ENCODE data around the gene SNAP25.

The SNAP25 gene

GRCh38 chr20:10218536-10219451 is at the start of gene SNAP25:
Gene SNAP25 (plus strand): TSS chr20:10218830. CDS start chr20:10275492, 56,662 bp downstream.
- DNase-seq, result peak; percentile 61

DNA sequence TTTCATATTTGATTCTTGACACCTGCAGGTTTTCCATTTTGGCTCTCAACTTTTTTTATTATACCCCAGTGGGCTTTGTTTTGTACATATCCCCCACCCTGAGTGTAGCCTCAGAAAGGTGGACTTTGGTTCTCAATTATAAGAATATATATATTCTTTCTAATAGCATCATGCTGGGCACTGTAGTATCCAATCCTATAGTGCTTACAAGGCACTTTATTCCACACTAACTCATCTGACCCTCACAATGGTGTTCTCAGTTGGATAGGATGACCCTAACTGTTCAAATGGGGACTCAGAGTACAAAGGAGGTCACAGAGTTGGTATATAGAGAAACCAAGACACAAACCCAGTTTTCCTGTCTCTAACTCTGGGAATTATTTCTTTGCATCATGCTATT is 48.9 kb upstream of the SNAP25 start:
- no peak for DNase-seq

GRCh38 chr20:10170261-10170660 is 48.4 kb upstream of the SNAP25 start:
- DNase-seq, result no peak

- no peak for DNase-seq
Observed at GRCh38 chr20:10171864-10172751, 46.5 kb upstream of the SNAP25 start.

GRCh38 chr20:10172998-10173655 is 45.5 kb upstream of the SNAP25 start:
- no peak for DNase-seq

DNA sequence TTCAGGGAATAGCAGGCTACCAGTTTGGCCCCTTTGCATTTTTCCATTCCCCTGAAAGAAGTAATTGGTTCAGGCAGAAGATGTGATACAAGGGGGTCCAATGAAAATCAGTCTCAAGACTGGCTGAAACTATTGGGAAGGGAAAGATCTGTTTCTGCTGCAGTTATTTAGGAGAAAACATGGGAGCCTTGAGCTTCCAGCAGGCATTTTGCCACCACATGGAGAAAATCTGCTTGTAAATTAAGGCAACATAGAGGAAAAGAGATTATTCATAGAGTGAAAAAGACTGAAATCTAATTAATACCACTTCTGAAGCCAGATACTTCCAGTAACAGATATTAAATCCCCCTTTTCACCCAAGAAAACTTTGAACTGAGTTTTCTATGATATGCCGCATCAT is 44.2 kb upstream of the SNAP25 start:
- no peak for DNase-seq

DNA sequence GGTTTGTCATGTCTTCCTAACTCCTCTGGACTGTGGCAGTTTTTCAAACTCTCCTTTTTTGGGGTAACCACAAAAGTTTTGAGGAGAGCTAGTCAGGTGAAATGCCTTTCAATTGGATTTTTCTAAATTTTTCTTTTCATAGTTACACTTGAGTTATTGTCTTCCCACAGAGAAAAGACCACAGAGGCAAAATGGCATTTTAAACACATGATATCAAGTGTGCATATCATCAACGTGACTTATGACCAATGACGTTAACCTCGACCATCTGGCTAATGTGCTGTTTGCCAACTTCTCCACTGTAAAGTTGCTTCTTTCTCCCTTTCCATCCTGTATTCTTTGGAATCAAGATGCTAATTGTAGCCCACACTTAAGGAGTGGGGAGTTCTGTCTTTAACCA is 41.3 kb upstream of the SNAP25 start:
- DNase-seq, result no peak

GRCh38 chr20:10178091-10178490 is 40.5 kb upstream of the SNAP25 start:
- no peak for DNase-seq

- no peak for DNase-seq
Observed at GRCh38 chr20:10178727-10179313, 39.8 kb upstream of the SNAP25 start.

DNA sequence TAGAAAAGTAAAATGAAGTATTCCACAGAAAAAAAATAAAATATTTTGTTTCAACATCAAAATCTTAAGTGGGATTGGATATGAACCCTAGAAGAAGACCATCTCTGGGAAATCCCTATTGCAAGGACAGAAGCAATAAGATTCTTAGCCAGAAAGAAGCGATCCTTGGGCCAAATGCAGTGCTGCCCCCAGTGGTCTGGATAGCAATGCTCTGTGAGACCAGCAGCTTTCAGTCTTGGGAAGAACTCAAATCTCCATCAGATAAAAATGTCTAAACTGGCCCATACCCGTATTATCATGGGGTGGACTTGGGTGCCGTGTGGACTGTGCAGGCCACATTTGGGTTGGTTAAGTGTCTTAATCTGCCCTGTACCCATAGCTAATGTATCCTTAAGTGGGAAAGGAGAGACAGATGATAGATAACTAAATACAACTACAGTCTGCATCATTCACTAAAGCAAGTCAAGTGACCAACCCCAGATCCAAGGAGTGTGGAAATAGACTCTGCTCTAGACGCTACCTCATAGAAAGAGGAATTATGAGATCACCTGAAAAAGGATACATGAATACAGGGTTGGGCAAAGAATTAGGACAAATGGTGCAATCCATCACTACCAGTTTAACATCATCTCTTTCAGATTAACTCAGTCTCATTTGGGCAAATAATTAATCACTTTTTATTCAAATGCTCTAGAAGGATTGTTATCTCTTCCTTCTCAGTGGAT is 38.9 kb upstream of the SNAP25 start:
- no peak for DNase-seq

- DNase-seq, result no peak
Observed at GRCh38 chr20:10180651-10181235, 37.9 kb upstream of the SNAP25 start.

DNA sequence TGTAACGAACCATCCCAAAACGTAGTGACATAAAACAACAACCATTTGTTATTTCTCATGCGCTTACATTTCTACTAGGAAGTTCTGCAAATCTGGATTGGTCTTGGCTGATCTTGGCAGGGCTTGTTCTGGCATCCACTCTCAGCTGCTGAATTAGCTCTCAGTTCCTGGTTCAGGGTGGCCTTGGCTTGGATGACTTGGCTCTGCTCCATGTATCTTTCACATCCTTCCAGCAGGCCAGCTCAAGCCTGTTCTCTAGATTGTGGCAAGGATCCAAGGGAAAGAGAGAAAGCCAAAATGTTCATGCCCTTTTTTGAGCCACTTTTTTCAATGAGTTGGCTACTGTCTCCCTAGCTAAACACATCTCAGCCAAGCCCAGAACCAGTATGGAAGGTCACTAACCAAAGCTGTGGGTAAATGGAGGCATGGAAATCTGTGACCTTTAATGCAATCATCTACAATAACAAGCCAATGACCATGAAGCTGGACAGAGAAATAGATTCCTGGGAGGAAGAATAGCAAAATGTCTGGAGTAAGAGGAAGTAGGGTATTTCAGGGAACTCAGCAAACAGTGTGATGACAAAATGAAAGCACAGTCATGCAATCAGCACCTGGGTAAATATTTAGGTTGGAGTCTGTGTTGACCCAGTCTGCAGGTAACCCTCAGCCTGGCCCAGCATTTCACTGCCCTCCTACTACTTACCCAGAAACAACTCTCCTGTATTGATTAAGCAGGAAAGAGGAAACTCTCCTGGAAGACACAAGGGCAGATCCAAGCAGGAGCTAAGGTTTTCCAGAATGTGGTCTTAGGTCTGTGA is 32.7 kb upstream of the SNAP25 start:
- no peak for DNase-seq

DNA sequence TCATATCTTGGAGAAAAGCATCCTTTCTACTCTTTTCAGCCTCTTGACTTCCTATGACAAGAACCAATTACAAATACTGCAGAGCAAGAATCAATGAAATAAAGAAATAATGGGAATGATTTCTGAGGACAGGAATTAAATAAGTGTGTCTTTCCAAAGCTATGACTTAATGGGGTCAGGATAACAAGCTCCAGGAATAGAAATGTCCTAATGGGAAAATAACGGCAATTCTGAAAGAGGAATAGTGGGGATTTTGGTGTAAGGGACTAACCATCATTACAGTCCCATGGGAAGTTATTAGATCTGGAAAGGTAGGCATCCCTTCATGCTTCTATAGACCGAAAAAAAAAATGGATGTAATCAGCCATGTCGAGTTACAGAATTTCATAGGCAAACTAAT is 28.2 kb upstream of the SNAP25 start:
- no peak for DNase-seq

GRCh38 chr20:10192171-10192570 is 26.5 kb upstream of the SNAP25 start:
- no peak for DNase-seq

- no peak for DNase-seq
Observed at GRCh38 chr20:10194166-10194565, 24.5 kb upstream of the SNAP25 start.

- no peak for DNase-seq
Observed at GRCh38 chr20:10200330-10200729, 18.3 kb upstream of the SNAP25 start.

GRCh38 chr20:10201321-10201870 is 17.2 kb upstream of the SNAP25 start:
- no peak for DNase-seq

GRCh38 chr20:10209091-10209490 is 9.5 kb upstream of the SNAP25 start:
- no peak for DNase-seq

GRCh38 chr20:10213526-10213925 is 5.1 kb upstream of the SNAP25 start:
- DNase-seq, result no peak

DNA sequence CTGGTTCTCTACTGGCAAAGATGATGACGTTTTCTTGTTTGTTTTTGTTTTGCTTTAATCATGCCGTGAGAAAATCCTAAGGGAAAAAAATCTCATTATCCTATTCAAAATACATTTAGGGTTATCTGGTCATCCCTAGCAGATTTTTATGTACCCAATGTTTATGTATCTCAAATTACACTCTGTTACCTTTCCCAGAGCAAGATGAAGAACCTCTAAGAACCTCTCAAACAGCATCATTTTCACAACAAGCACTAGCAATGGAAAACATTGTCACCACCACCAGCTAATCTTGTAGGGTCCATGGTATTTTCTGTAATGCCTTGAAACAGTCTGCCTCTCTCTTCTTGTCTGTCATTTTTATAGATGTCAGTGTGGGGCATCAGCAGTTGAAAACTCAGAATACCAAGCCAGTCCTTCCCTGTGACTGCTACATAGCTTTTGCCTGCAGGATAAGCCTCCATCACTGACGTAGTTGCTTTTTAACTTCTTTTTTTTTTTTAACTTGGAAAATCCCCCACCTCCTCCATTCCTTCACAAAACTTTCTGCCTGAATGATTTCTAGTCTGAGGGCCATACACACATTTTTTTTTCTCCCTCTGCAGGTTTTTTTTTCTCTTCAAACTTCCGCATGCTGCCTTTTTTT is 2.4 kb upstream of the SNAP25 start:
- DNase-seq, result no peak
